IMR-90 (cell line): ENCODE measurements around the gene HPN. TPM values are rescaled to one million over a fixed set of nuclear protein-coding genes. Genes with fewer than 3 reads are reported as not detected.

ENCODE experiments used
- ATAC-seq: fragments of 200-7000 bp; cut with Tn5 transposase; 2 replicates; pipeline ENCODE4 v1.9.1; 2020; ENCODE audit warnings: low read depth, mild to moderate bottlenecking, moderate library complexity
- BruUV-seq: library from RNA; stranded (reverse); fragments of 400-500 nt; replicated peaks from 2 replicates; lab custom pipeline; 2021; lab: Mats Ljungman, UMichigan
- CTCF ChIA-PET: fragments of 300-600 bp; formaldehyde crosslinking; extraction: SDS; loops from one replicate; lab custom pipeline; 2021; ENCODE audit warnings: antibody characterized with exemption; lab: Yijun Ruan, JAX
- POLR2A ChIA-PET: fragments of 300-600 bp; sonication (Branson Sonifier 250); formaldehyde crosslinking; loops from one replicate; lab custom pipeline; 2022; ENCODE audit warnings: antibody characterized with exemption; ENCODE audit not compliant: unreplicated experiment; lab: Charles Lee
- DNase-seq: peaks from one replicate; pipeline ENCODE4 v3.0.0; 2013
- H2AFZ ChIP-seq: replicated peaks from 2 replicates; pipeline ENCODE3; 2013; ENCODE audit warnings: low read length, mild to moderate bottlenecking; ENCODE audit not compliant: poor library complexity
- H2AK5ac ChIP-seq: 2 replicates; pipeline ENCODE4 v1.6.1; 2013; ENCODE audit warnings: low read depth, low read length, inconsistent platforms
- H2AK9ac ChIP-seq: replicated peaks from 2 replicates; pipeline ENCODE3; 2013; ENCODE audit warnings: mild to moderate bottlenecking, low read depth, low read length, moderate library complexity; ENCODE audit not compliant: poor library complexity
- H2BK120ac ChIP-seq: 2 replicates; pipeline ENCODE4 v1.6.1; 2013; ENCODE audit warnings: low read depth, low read length, inconsistent platforms
- H2BK15ac ChIP-seq: 3 replicates; pipeline ENCODE4 v1.6.1; 2013; ENCODE audit warnings: low read depth, low read length, inconsistent platforms
- H2BK20ac ChIP-seq: 2 replicates; pipeline ENCODE4 v1.6.1; 2013; ENCODE audit warnings: low read depth, mild to moderate bottlenecking, inconsistent platforms, low read length, moderate library complexity
- H2BK5ac ChIP-seq: 2 replicates; pipeline ENCODE4 v1.6.1; 2013; ENCODE audit warnings: mild to moderate bottlenecking, low read depth, low read length, inconsistent platforms; ENCODE audit not compliant: poor library complexity, severe bottlenecking
- H3K14ac ChIP-seq: replicated peaks from 2 replicates; pipeline ENCODE4 v1.6.1; 2013; ENCODE audit warnings: low read depth, low read length, inconsistent platforms
- H3K18ac ChIP-seq: 2 replicates; pipeline ENCODE4 v1.6.1; 2013; ENCODE audit warnings: low read depth, low read length, control low read depth
- H3K23ac ChIP-seq: 2 replicates; pipeline ENCODE4 v1.6.1; 2013; ENCODE audit warnings: low read depth, low read length, inconsistent platforms
- H3K27ac ChIP-seq: 2 replicates; pipeline ENCODE4 v1.5.1; 2013; ENCODE audit warnings: mild to moderate bottlenecking, control low read depth, low read length; ENCODE audit not compliant: insufficient read depth
- H3K27me3 ChIP-seq: 2 replicates; pipeline ENCODE4 v1.6.1; 2013; ENCODE audit warnings: low read length; ENCODE audit not compliant: control insufficient read depth, insufficient read depth
- H3K36me3 ChIP-seq: 2 replicates; pipeline ENCODE4 v1.6.1; 2013; ENCODE audit warnings: low read length, mixed read lengths; ENCODE audit not compliant: control insufficient read depth, insufficient read depth
- H3K4ac ChIP-seq: 2 replicates; pipeline ENCODE4 v1.6.1; 2013; ENCODE audit warnings: low read depth, low read length, inconsistent platforms
- H3K4me1 ChIP-seq: 2 replicates; pipeline ENCODE4 v1.6.1; 2013; ENCODE audit warnings: low read length, mixed read lengths; ENCODE audit not compliant: control insufficient read depth, insufficient read depth
- H3K4me2 ChIP-seq: 2 replicates; pipeline ENCODE4 v1.6.1; 2013; ENCODE audit warnings: low read depth, mild to moderate bottlenecking, control low read depth, low read length, moderate library complexity
- H3K4me3 ChIP-seq: 2 replicates; pipeline ENCODE4 v1.5.1; 2013; ENCODE audit warnings: low read depth, mild to moderate bottlenecking, control low read depth, low read length, moderate library complexity; ENCODE audit not compliant: insufficient read depth
- H3K56ac ChIP-seq: 2 replicates; pipeline ENCODE4 v1.6.1; 2013; ENCODE audit warnings: low read length, inconsistent platforms; ENCODE audit not compliant: insufficient read depth; ENCODE audit errors: extremely low read depth
- H3K79me1 ChIP-seq, 2 experiments: 2 replicates each; pipeline ENCODE4 v1.6.1; 2013; ENCODE audit warnings: low read length in 2 of 2, inconsistent platforms in 1 of 2, low read depth in 1 of 2
- H3K9ac ChIP-seq: 2 replicates; pipeline ENCODE4 v1.6.1; 2013; ENCODE audit warnings: low read depth, low read length, control low read depth
- H3K9me1 ChIP-seq: 2 replicates; pipeline ENCODE4 v1.6.1; 2013; ENCODE audit warnings: low read length, inconsistent platforms; ENCODE audit not compliant: insufficient read depth
- H3K9me3 ChIP-seq: 2 replicates; pipeline ENCODE4 v1.6.1; 2013; ENCODE audit warnings: low read length; ENCODE audit not compliant: control insufficient read depth, insufficient read depth
- H4K20me1 ChIP-seq: 2 replicates; pipeline ENCODE4 v1.6.1; 2013; ENCODE audit warnings: low read length, inconsistent platforms; ENCODE audit not compliant: insufficient read depth
- H4K5ac ChIP-seq: 2 replicates; pipeline ENCODE4 v1.6.1; 2013; ENCODE audit warnings: mild to moderate bottlenecking, low read depth, low read length, control low read depth
- H4K8ac ChIP-seq, 2 experiments: 2 replicates each; pipeline ENCODE4 v1.6.1; 2013; ENCODE audit warnings: low read depth in 2 of 2, low read length in 2 of 2, control low read depth in 1 of 2, inconsistent platforms in 1 of 2
- H4K91ac ChIP-seq: 2 replicates; pipeline ENCODE4 v1.6.1; 2013; ENCODE audit warnings: low read depth, low read length, inconsistent platforms; ENCODE audit not compliant: insufficient read depth
- BHLHE40 ChIP-seq: fragments of 150-350 bp; IDR thresholded peaks from 2 replicates; pipeline ENCODE4 v1.6.1; 2016; ENCODE audit warnings: mild to moderate bottlenecking, low read depth, low read length
- CEBPB ChIP-seq: IDR thresholded peaks from 2 replicates; pipeline ENCODE4 v1.6.1; 2012; ENCODE audit warnings: low read depth, low read length, improper control_type of control experiment
- CHD1 ChIP-seq: IDR thresholded peaks from 2 replicates; pipeline ENCODE4 v1.6.1; 2012; ENCODE audit warnings: low read depth, low read length, improper control_type of control experiment
- FOS ChIP-seq: fragments of 150-350 bp; IDR thresholded peaks from 2 replicates; pipeline ENCODE4 v1.6.1; 2016; ENCODE audit warnings: low read depth, low read length
- MAFK ChIP-seq: IDR thresholded peaks from 2 replicates; pipeline ENCODE4 v1.6.1; 2012; ENCODE audit warnings: low read depth, low read length, improper control_type of control experiment
- MAZ ChIP-seq: IDR thresholded peaks from 2 replicates; pipeline ENCODE4 v1.6.1; 2012; ENCODE audit warnings: low read depth, mild to moderate bottlenecking, low read length, improper control_type of control experiment, moderate library complexity, borderline replicate concordance
- MXI1 ChIP-seq: IDR thresholded peaks from 2 replicates; pipeline ENCODE4 v1.6.1; 2012; ENCODE audit warnings: low read depth, mild to moderate bottlenecking, low read length, moderate library complexity, borderline replicate concordance
- NFE2L2 ChIP-seq: fragments of 150-350 bp; IDR thresholded peaks from 2 replicates; pipeline ENCODE4 v1.6.1; 2016; ENCODE audit warnings: low read depth, mild to moderate bottlenecking, low read length
- POLR2A ChIP-seq: IDR thresholded peaks from 2 replicates; pipeline ENCODE4 v1.6.1; 2012; ENCODE audit warnings: mild to moderate bottlenecking, low read depth, low read length
- RAD21 ChIP-seq: IDR thresholded peaks from 2 replicates; pipeline ENCODE4 v1.6.1; 2012; ENCODE audit warnings: low read length, improper control_type of control experiment
- RCOR1 ChIP-seq: IDR thresholded peaks from 2 replicates; pipeline ENCODE4 v1.6.1; 2012; ENCODE audit warnings: mild to moderate bottlenecking, low read length, improper control_type of control experiment; ENCODE audit not compliant: insufficient replicate concordance
- RFX5 ChIP-seq: IDR thresholded peaks from 2 replicates; pipeline ENCODE4 v1.8.0; 2012; ENCODE audit warnings: low read depth, mild to moderate bottlenecking, low read length, moderate library complexity
- SMC3 ChIP-seq: fragments of 150-350 bp; IDR thresholded peaks from 2 replicates; pipeline ENCODE4 v1.6.1; 2016; ENCODE audit warnings: low read depth, mild to moderate bottlenecking, antibody characterized with exemption, low read length, moderate library complexity
- WGBS, 2 experiments: methylation state at CpG; one replicate each; pipeline versions ENCODE4 v1.1.5 to v1.1.7; 2013; ENCODE audit warnings: missing lambda C conversion rate in 2 of 2; ENCODE audit not compliant: insufficient read length in 1 of 2; ENCODE audit errors: extremely low coverage in 2 of 2; 5-methylcytosine and 5-hydroxymethylcytosine counted together
- dilution Hi-C: fragments of 300-500 bp; cut with HindIII; formaldehyde crosslinking; loops from one replicate; pipeline ENCODE4 v1.14.3; 2018; ENCODE audit warnings: low sequenced_read_pairs; ENCODE audit not compliant: unreplicated experiment
- in situ Hi-C: fragments of 300-500 bp; cut with MboI; formaldehyde crosslinking; loops from 3 replicates; pipeline ENCODE4 v1.14.3; 2019; ENCODE audit warnings: low sequenced_read_pairs, inconsistent platforms, mixed read lengths
- intact Hi-C: fragments of 100-400 bp; cut with micrococcal nuclease; formaldehyde crosslinking; loops from 2 replicates; pipeline ENCODE4 v1.10.0; 2022
- polyA plus RNA-seq, 3 experiments: library from polyadenylated mRNA; depleted of rRNA; stranded (reverse); fragments of >200 nt; gene quantifications; 2 replicates each; pipeline ENCODE4 v1.2.3, GENCODE V29; 2012; ENCODE audit warnings: low replicate concordance in 1 of 3
- total RNA-seq: library from RNA; depleted of rRNA; stranded (reverse); fragments of >200 nt; gene quantifications from 2 replicates; pipeline ENCODE4 v1.2.3, GENCODE V29; 2012
- TF ChIP-seq, protein P1 (sequence below): fragments of 150-350 bp; IDR thresholded peaks from 2 replicates; pipeline ENCODE4 v1.6.1; 2017; ENCODE audit warnings: mild to moderate bottlenecking, antibody characterized with exemption, low read length, low read depth
- TF ChIP-seq, protein P2 (sequence below): conservative IDR thresholded peaks from 2 replicates; pipeline ENCODE4 v1.5.1; 2012; ENCODE audit warnings: mild to moderate bottlenecking, low read depth, low read length, improper control_type of control experiment
- TF ChIP-seq, protein P3 (sequence below): fragments of 150-350 bp; IDR thresholded peaks from 2 replicates; pipeline ENCODE4 v1.6.1; 2016; ENCODE audit warnings: low read depth, mild to moderate bottlenecking, low read length, moderate library complexity, borderline replicate concordance

Gene HPN
- total and polyA plus RNA-seq, 2 of the 4 experiments (the other 2 are of a cell fraction), result not detected

DNA sequence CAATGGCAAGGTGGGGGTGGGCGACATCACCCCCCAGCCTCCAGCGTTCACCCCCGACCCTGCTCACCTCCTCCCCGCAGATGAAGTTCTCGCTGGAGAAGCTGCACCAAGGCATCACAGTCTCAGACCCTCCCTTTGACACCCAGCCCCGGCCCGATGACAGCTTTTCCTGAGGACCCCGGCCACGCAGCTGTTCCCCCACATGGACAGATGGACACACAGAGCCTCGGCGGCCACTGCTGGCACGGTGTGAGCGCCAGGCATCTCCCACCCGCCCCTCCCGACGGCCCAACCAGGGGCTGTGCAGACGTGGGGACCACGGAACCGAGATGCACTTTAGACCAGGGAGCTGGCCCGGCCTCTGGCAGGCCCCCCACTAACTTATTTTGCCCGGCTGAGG is 15.6 kb upstream of the HPN start:
- no peak overlapping the region for H3K23ac ChIP-seq

More for the DNA sequence above, 15.6 kb upstream of the HPN start:
- 100% methylated on average over 1 of the region's 21 CpGs; no CpG with 5 or more reads in 1 of the 2 experiments for WGBS, 2 experiments
- no peak overlapping the region for H4K5ac ChIP-seq
- no peaks in the 10 kb centered on the region; the same call in 1 of the 2 replicates for H4K20me1 ChIP-seq
- no peaks in the 10 kb centered on the region for H3K79me1 ChIP-seq
- no peak overlapping the region for H3K18ac ChIP-seq
- H2BK20ac ChIP-seq, result no peak overlapping the region
- intact Hi-C loops, result no loop called here
- peaks cover 59% of the 10 kb centered on the region for H3K36me3 ChIP-seq
- ATAC-seq, result no peak
- no peak for TF ChIP-seq CHD1
- TF ChIP-seq, protein P1, sequence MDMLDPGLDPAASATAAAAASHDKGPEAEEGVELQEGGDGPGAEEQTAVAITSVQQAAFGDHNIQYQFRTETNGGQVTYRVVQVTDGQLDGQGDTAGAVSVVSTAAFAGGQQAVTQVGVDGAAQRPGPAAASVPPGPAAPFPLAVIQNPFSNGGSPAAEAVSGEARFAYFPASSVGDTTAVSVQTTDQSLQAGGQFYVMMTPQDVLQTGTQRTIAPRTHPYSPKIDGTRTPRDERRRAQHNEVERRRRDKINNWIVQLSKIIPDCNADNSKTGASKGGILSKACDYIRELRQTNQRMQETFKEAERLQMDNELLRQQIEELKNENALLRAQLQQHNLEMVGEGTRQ, result no peak
- TF ChIP-seq, protein P2, sequence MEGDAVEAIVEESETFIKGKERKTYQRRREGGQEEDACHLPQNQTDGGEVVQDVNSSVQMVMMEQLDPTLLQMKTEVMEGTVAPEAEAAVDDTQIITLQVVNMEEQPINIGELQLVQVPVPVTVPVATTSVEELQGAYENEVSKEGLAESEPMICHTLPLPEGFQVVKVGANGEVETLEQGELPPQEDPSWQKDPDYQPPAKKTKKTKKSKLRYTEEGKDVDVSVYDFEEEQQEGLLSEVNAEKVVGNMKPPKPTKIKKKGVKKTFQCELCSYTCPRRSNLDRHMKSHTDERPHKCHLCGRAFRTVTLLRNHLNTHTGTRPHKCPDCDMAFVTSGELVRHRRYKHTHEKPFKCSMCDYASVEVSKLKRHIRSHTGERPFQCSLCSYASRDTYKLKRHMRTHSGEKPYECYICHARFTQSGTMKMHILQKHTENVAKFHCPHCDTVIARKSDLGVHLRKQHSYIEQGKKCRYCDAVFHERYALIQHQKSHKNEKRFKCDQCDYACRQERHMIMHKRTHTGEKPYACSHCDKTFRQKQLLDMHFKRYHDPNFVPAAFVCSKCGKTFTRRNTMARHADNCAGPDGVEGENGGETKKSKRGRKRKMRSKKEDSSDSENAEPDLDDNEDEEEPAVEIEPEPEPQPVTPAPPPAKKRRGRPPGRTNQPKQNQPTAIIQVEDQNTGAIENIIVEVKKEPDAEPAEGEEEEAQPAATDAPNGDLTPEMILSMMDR, result no peak
- TF ChIP-seq RAD21, result no peak
- TF ChIP-seq SMC3, result no peak
- TF ChIP-seq RFX5, result no peak
- TF ChIP-seq RCOR1, result no peak
- no peak for TF ChIP-seq MAFK
- TF ChIP-seq POLR2A, result no peak
- TF ChIP-seq NFE2L2, result no peak
- TF ChIP-seq MAZ, result no peak
- no peak for TF ChIP-seq MXI1
- TF ChIP-seq BHLHE40, result no peak
- TF ChIP-seq, protein P3, sequence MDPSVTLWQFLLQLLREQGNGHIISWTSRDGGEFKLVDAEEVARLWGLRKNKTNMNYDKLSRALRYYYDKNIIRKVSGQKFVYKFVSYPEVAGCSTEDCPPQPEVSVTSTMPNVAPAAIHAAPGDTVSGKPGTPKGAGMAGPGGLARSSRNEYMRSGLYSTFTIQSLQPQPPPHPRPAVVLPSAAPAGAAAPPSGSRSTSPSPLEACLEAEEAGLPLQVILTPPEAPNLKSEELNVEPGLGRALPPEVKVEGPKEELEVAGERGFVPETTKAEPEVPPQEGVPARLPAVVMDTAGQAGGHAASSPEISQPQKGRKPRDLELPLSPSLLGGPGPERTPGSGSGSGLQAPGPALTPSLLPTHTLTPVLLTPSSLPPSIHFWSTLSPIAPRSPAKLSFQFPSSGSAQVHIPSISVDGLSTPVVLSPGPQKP, result no peak
- no peak for TF ChIP-seq CEBPB
- TF ChIP-seq FOS, result no peak
- no peak overlapping the region for H4K8ac ChIP-seq
- H3K4ac ChIP-seq, result no peak overlapping the region
- no peak overlapping the region for H2AFZ ChIP-seq
- H2BK5ac ChIP-seq, result no peak overlapping the region
- ChIA-PET CTCF (no interaction called here), POLR2A (no interaction called here)
- H3K56ac ChIP-seq, result no peak overlapping the region
- H2BK15ac ChIP-seq, result no peak overlapping the region
- dilution Hi-C loops, result no loop called here
- H3K14ac ChIP-seq, result no peak overlapping the region
- no peak overlapping the region for H2AK5ac ChIP-seq
- H3K4me2 ChIP-seq, result no peak overlapping the region
- no peak overlapping the region for H2AK9ac ChIP-seq
- no peak overlapping the region for H3K4me3 ChIP-seq
- H3K9ac ChIP-seq, result no peak overlapping the region
- H3K27ac ChIP-seq, result no peak overlapping the region
- H3K27me3 ChIP-seq, result no peaks in the 10 kb centered on the region
- no peaks in the 10 kb centered on the region for H3K9me1 ChIP-seq
- in situ Hi-C loops, result no loop called here
- H2BK120ac ChIP-seq, result no peak overlapping the region
- no TSS peak for BruUV-seq
- DNase-seq, result no peak
- H4K91ac ChIP-seq, result no peak overlapping the region
- H3K9me3 ChIP-seq, result no peaks in the 10 kb centered on the region
- H3K4me1 ChIP-seq, result peaks cover 3% of the 10 kb centered on the region; the same call in 1 of the 2 replicates
